ENCODE data around the gene CAMK2A. TPM values are rescaled to one million over a fixed set of nuclear protein-coding genes. Genes with fewer than 3 reads are reported as not detected.

The CAMK2A gene
- polyA plus RNA-seq, 5 donors = 3.2 to 8.3 (median 5.8) TPM

Other genes with a start within 250 kb of the CAMK2A start
- gene CSF1R, start 203.2 kb downstream of the CAMK2A start, polyA plus RNA-seq (ENCODE audit: insufficient read depth in 1 of 5, insufficient read length in 5 of 5, low replicate concordance in 1 of 5) = 10 to 100 TPM; 21.7 to 24.9 (median 23.5) TPM
- gene PDGFRB, start 133.9 kb downstream of the CAMK2A start, polyA plus RNA-seq (ENCODE audit: insufficient read depth in 1 of 5, insufficient read length in 5 of 5, low replicate concordance in 1 of 5) = 100 to 1,000 TPM; 174 to 216 (median 185) TPM
- gene CDX1, start 123.0 kb downstream of the CAMK2A start, polyA plus RNA-seq (ENCODE audit: insufficient read depth in 1 of 5, insufficient read length in 5 of 5, low replicate concordance in 1 of 5) = under 1 TPM; 0.13 to 0.66 (median 0.39) TPM
- under 1 TPM in 2 of 5 donors, not detected in 3; 0.04 to 0.05 TPM for gene SLC6A7, start 99.7 kb downstream of the CAMK2A start, polyA plus RNA-seq (ENCODE audit: insufficient read depth in 1 of 5, insufficient read length in 5 of 5, low replicate concordance in 1 of 5)
- gene ARSI, start 13.1 kb upstream of the CAMK2A start, polyA plus RNA-seq (ENCODE audit: insufficient read depth in 1 of 5, insufficient read length in 5 of 5, low replicate concordance in 1 of 5) = 10 to 100 TPM; 18.2 to 31.9 (median 23.4) TPM
- gene TCOF1, start 67.9 kb upstream of the CAMK2A start, polyA plus RNA-seq (ENCODE audit: insufficient read depth in 1 of 5, insufficient read length in 5 of 5, low replicate concordance in 1 of 5) = 10 to 100 TPM; 20.4 to 35.0 (median 28.0) TPM
- gene CD74, start 123.1 kb upstream of the CAMK2A start, polyA plus RNA-seq (ENCODE audit: insufficient read depth in 1 of 5, insufficient read length in 5 of 5, low replicate concordance in 1 of 5) = 100 to 1,000 TPM; 121 to 212 (median 176) TPM
- 1,000 to 10,000 TPM; 2,380 to 2,884 (median 2,485) TPM for gene RPS14, start 160.0 kb upstream of the CAMK2A start, polyA plus RNA-seq (ENCODE audit: insufficient read depth in 1 of 5, insufficient read length in 5 of 5, low replicate concordance in 1 of 5)
- gene NDST1, start 218.4 kb upstream of the CAMK2A start, polyA plus RNA-seq (ENCODE audit: insufficient read depth in 1 of 5, insufficient read length in 5 of 5, low replicate concordance in 1 of 5) = 10 to 100 TPM; 45.0 to 71.2 (median 65.9) TPM